Measurements from ENCODE around the gene CATSPERD. TPM values are rescaled to one million over a fixed set of nuclear protein-coding genes. Genes with fewer than 3 reads are reported as not detected.
A peak's percentile ranks its signal among the peaks of the same experiment; 100 is the strongest.

Gene CATSPERD
- total and polyA plus RNA-seq, 9 of the 15 experiments (the other 6 are each of a cell fraction or from before 2014, with no cell fraction given) = not detected

- TF ChIP-seq, protein P1, sequence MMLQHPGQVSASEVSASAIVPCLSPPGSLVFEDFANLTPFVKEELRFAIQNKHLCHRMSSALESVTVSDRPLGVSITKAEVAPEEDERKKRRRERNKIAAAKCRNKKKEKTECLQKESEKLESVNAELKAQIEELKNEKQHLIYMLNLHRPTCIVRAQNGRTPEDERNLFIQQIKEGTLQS (IDR thresholded peaks at IDR 0.05) = no peak
- TF ChIP-seq, protein P1 (CRISPR knock-in tag; conservative IDR thresholded peaks at IDR 0.05) = peak; percentile 80
- TF ChIP-seq, protein P2, sequence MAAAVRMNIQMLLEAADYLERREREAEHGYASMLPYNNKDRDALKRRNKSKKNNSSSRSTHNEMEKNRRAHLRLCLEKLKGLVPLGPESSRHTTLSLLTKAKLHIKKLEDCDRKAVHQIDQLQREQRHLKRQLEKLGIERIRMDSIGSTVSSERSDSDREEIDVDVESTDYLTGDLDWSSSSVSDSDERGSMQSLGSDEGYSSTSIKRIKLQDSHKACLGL (CRISPR knock-in tag; IDR thresholded peaks at IDR 0.05; ENCODE audit: borderline replicate concordance, poor library complexity, severe bottlenecking) = no peak
- peak; percentile 12; the same call in 1 of the 2 replicates for TF ChIP-seq FOXM1 (IDR thresholded peaks at IDR 0.05; ENCODE audit: low read depth)
- TF ChIP-seq FOXM1 (CRISPR knock-in tag; IDR thresholded peaks at IDR 0.05; ENCODE audit: low read depth) = peak; percentile 66
- TF ChIP-seq CREM (IDR thresholded peaks at IDR 0.05; ENCODE audit: low read depth) = peak; percentile 75
- no peak for TF ChIP-seq SMARCA4 (IDR thresholded peaks at IDR 0.05)
- TF ChIP-seq, protein P3, sequence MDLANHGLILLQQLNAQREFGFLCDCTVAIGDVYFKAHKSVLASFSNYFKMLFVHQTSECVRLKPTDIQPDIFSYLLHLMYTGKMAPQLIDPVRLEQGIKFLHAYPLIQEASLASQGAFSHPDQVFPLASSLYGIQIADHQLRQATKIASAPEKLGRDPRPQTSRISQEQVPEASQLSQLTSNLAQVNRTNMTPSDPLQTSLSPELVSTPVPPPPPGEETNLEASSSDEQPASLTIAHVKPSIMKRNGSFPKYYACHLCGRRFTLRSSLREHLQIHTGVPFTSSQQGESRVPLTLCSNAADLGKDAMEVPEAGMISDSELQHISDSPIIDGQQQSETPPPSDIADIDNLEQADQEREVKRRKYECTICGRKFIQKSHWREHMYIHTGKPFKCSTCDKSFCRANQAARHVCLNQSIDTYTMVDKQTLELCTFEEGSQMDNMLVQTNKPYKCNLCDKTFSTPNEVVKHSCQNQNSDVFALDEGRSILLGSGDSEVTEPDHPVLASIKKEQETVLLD (IDR thresholded peaks at IDR 0.05) = peak; percentile 99
- no peak for TF ChIP-seq TAL1 (IDR thresholded peaks at IDR 0.05)
- TF ChIP-seq RBM34 (IDR thresholded peaks at IDR 0.05; ENCODE audit: borderline replicate concordance, insufficient read depth, low read length) = no peak
- TF ChIP-seq KLF1 (tag; IDR thresholded peaks at IDR 0.05) = peak; percentile 67
- TF ChIP-seq PHF20 (IDR thresholded peaks at IDR 0.05; ENCODE audit: partially characterized antibody) = peak; percentile 83
- TF ChIP-seq DEAF1 (CRISPR knock-in tag; IDR thresholded peaks at IDR 0.05) = no peak
- no peak for TF ChIP-seq DLX4 (CRISPR knock-in tag; IDR thresholded peaks at IDR 0.05)
- TF ChIP-seq ZNF696 (CRISPR knock-in tag; conservative IDR thresholded peaks at IDR 0.05) = no peak
- peak; percentile 57; the same call in 1 of the 2 replicates for TF ChIP-seq VEZF1 (CRISPR knock-in tag; IDR thresholded peaks at IDR 0.05)
These were observed 30.1 kb upstream of the CATSPERD start, which contains the start of gene RPL36 (continued) for GRCh38 chr19:5690125-5690954.

All from K562 (cell line).